SK-N-SH (cell line): ENCODE measurements around the gene SLC23A1. TPM values are rescaled to one million over a fixed set of nuclear protein-coding genes. Genes with fewer than 3 reads are reported as not detected.
"Not testable (repeated sequence)": the region's sequence is repeated elsewhere in the genome, so short reads cannot be mapped to it uniquely, and the experiment has no call there.

ENCODE experiments used
- CTCF ChIA-PET: fragments of 300-600, 350-600 bp; formaldehyde crosslinking; extraction: SDS; loops from one replicate; lab custom pipeline; 2021; lab: Yijun Ruan, JAX
- POLR2A ChIA-PET: fragments of 350-600 bp; sonication (Branson Sonifier 250); formaldehyde crosslinking; extraction: SDS; loops from one replicate; lab custom pipeline; 2020; ENCODE audit warnings: antibody characterized with exemption, inconsistent platforms; lab: Yijun Ruan, JAX
- DNase-seq: peaks from one replicate; pipeline ENCODE4 v3.0.0; 2012
- H2AFZ ChIP-seq: fragments of 200-600 bp; sonication (generic); 2 replicates; pipeline ENCODE4 v1.8.1; 2016; ENCODE audit warnings: antibody characterized with exemption, mild to moderate bottlenecking, low read depth
- H3F3A ChIP-seq: fragments of 200-600 bp; sonication (generic); replicated peaks from 2 replicates; pipeline ENCODE3; 2016; ENCODE audit warnings: antibody characterized with exemption, mild to moderate bottlenecking; ENCODE audit not compliant: insufficient read depth
- H3K27ac ChIP-seq, 2 experiments: fragments of 200-500 bp in 1 of 2; fragments of 200-600 bp in 1 of 2; sonication (Bioruptor generic) in 1 of 2; sonication (generic), shearing (Covaris generic) in 1 of 2; 2 replicates each; pipeline versions ENCODE4 v1.5.1 to v1.6.1; 2014 to 2016; ENCODE audit warnings: low read depth in 2 of 2, inconsistent platforms in 1 of 2, low read length in 1 of 2, mild to moderate bottlenecking in 1 of 2, mixed read lengths in 1 of 2
- H3K27me3 ChIP-seq: fragments of 200-600 bp; sonication (generic), shearing (Covaris generic); 2 replicates; pipeline ENCODE4 v1.6.1; 2016; ENCODE audit warnings: mixed run types; ENCODE audit not compliant: insufficient read depth
- H3K36me3 ChIP-seq, 2 experiments: fragments of 200-500 bp in 1 of 2; fragments of 200-600 bp in 1 of 2; sonication (Bioruptor generic) in 1 of 2; sonication (generic) in 1 of 2; replicated peaks in 1 of 2; 2 replicates each; pipeline versions ENCODE3 to v1.5.1; 2014 to 2016; ENCODE audit warnings: low read length in 1 of 2, mild to moderate bottlenecking in 1 of 2; ENCODE audit not compliant: insufficient read depth in 2 of 2, control insufficient read depth in 1 of 2
- H3K4me1 ChIP-seq, 2 experiments: fragments of 200-500 bp in 1 of 2; fragments of 200-600 bp in 1 of 2; sonication (Bioruptor generic) in 1 of 2; sonication (generic), shearing (Covaris generic) in 1 of 2; 2 replicates each; pipeline versions ENCODE4 v1.5.1 to v1.6.1; 2014 to 2016; ENCODE audit warnings: low read depth in 1 of 2, low read length in 1 of 2, mixed run types in 1 of 2; ENCODE audit not compliant: insufficient read depth in 2 of 2, control insufficient read depth in 1 of 2
- H3K4me2 ChIP-seq: fragments of 200-600 bp; sonication (generic), shearing (Covaris generic); 2 replicates; pipeline ENCODE4 v1.6.1; 2017; ENCODE audit warnings: mixed run types
- H3K4me3 ChIP-seq, 2 experiments: fragments of 200-500 bp in 1 of 2; fragments of 200-600 bp in 1 of 2; sonication (Bioruptor generic) in 1 of 2; sonication (generic), shearing (Covaris generic) in 1 of 2; 2 replicates each; pipeline versions ENCODE4 v1.5.1 to v1.8.1; 2014 to 2016; ENCODE audit warnings: low read depth in 2 of 2, inconsistent platforms in 1 of 2, low read length in 1 of 2, mild to moderate bottlenecking in 1 of 2, mixed read lengths in 1 of 2, moderate library complexity in 1 of 2
- H3K79me2 ChIP-seq: fragments of 200-600 bp; sonication (generic); 2 replicates; pipeline ENCODE4 v1.8.1; 2017; ENCODE audit warnings: mild to moderate bottlenecking; ENCODE audit not compliant: insufficient read depth
- H3K9ac ChIP-seq: fragments of 200-600 bp; sonication (generic); 2 replicates; pipeline ENCODE4 v1.6.1; 2017; ENCODE audit warnings: mixed run types
- H3K9me2 ChIP-seq: fragments of 200-600 bp; sonication (generic); 2 replicates; pipeline ENCODE4 v1.6.1; 2017; ENCODE audit warnings: mixed run types
- H3K9me3 ChIP-seq: fragments of 200-600 bp; sonication (generic); 2 replicates; pipeline ENCODE4 v1.6.1; 2017; ENCODE audit warnings: mixed run types, mild to moderate bottlenecking, moderate library complexity
- H4K20me1 ChIP-seq: fragments of 200-600 bp; sonication (generic); 2 replicates; pipeline ENCODE4 v1.6.1; 2017; ENCODE audit warnings: mild to moderate bottlenecking, mixed run types; ENCODE audit not compliant: insufficient read depth
- CHD2 ChIP-seq: fragments of 150-350 bp; IDR thresholded peaks from 2 replicates; pipeline ENCODE4 v1.6.1; 2018; ENCODE audit warnings: low read length; ENCODE audit not compliant: partially characterized antibody
- ELF1 ChIP-seq: IDR thresholded peaks from 2 replicates; pipeline ENCODE4 v1.4.0; 2012
- EP300 ChIP-seq, 2 experiments: IDR thresholded peaks; 2 replicates each; pipeline versions ENCODE4 v1.4.0 to v1.6.1; 2012; ENCODE audit warnings: borderline replicate concordance in 1 of 2, low read depth in 1 of 2, low read length in 1 of 2
- EZH2phosphoT487 ChIP-seq: fragments of 200-600 bp; sonication (generic); IDR thresholded peaks from 2 replicates; pipeline ENCODE4 v1.6.1; 2017; ENCODE audit warnings: low read depth, mixed run types, mild to moderate bottlenecking, antibody characterized with exemption, moderate library complexity, borderline replicate concordance
- FOSL2 ChIP-seq: IDR thresholded peaks from 2 replicates; pipeline ENCODE4 v1.4.0; 2012; ENCODE audit warnings: low read depth, mild to moderate bottlenecking, moderate library complexity, borderline replicate concordance
- FOXJ3 ChIP-seq: sonication (generic); formaldehyde crosslinking; IDR thresholded peaks from 2 replicates; pipeline ENCODE4 v1.5.1; 2020; ENCODE audit warnings: mild to moderate bottlenecking, missing genetic modification reagents
- GATA2 ChIP-seq: sonication (generic); formaldehyde crosslinking; IDR thresholded peaks from 2 replicates; pipeline ENCODE4 v1.5.0; 2020; ENCODE audit warnings: mild to moderate bottlenecking, missing genetic modification reagents
- MEF2A ChIP-seq: IDR thresholded peaks from 2 replicates; pipeline ENCODE4 v1.4.0; 2012; ENCODE audit warnings: low read depth, borderline replicate concordance
- MXI1 ChIP-seq: IDR thresholded peaks from 2 replicates; pipeline ENCODE4 v1.6.1; 2012; ENCODE audit warnings: mild to moderate bottlenecking, low read depth, low read length, improper control_type of control experiment
- POLR2AphosphoS5 ChIP-seq: IDR thresholded peaks from 2 replicates; pipeline ENCODE4 v1.6.1; 2012; ENCODE audit warnings: low read depth, low read length
- RCOR1 ChIP-seq: fragments of 150-350 bp; IDR thresholded peaks from 2 replicates; pipeline ENCODE4 v1.6.1; 2017; ENCODE audit warnings: antibody characterized with exemption, low read length
- RFX5 ChIP-seq: IDR thresholded peaks from 2 replicates; pipeline ENCODE4 v1.6.1; 2012; ENCODE audit warnings: mild to moderate bottlenecking, improper control_type of control experiment, low read length
- SIN3A ChIP-seq: IDR thresholded peaks from 2 replicates; pipeline ENCODE4 v1.6.1; 2012; ENCODE audit warnings: low read depth, mild to moderate bottlenecking, low read length, moderate library complexity, borderline replicate concordance
- SMC3 ChIP-seq: IDR thresholded peaks from 2 replicates; pipeline ENCODE4 v1.6.1; 2012; ENCODE audit warnings: low read depth, low read length, improper control_type of control experiment
- TAF1 ChIP-seq: IDR thresholded peaks from 2 replicates; pipeline ENCODE4 v1.6.1; 2012; ENCODE audit warnings: low read depth, mild to moderate bottlenecking, low read length, moderate library complexity, borderline replicate concordance
- TEAD4 ChIP-seq: IDR thresholded peaks from 2 replicates; pipeline ENCODE4 v1.4.0; 2012; ENCODE audit warnings: mild to moderate bottlenecking, borderline replicate concordance; ENCODE audit not compliant: insufficient read depth
- WGBS: methylation state at CpG from one replicate; pipeline ENCODE4 v1.1.6; 2017; ENCODE audit warnings: low lambda C conversion rate; 5-methylcytosine and 5-hydroxymethylcytosine counted together
- polyA plus RNA-seq, 3 experiments: library from polyadenylated mRNA; depleted of rRNA; stranded (reverse); fragments of >200 nt; gene quantifications; 2 replicates each; pipeline ENCODE4 v1.2.3, GENCODE V29; 2012
- TF ChIP-seq, protein P1 (sequence below): IDR thresholded peaks from 2 replicates; pipeline ENCODE4 v1.6.1; 2012; ENCODE audit warnings: mild to moderate bottlenecking, low read depth, low read length, moderate library complexity
- TF ChIP-seq, protein P2 (sequence below): IDR thresholded peaks from 2 replicates; pipeline ENCODE4 v1.4.0; 2012; ENCODE audit warnings: low read depth
- TF ChIP-seq, protein P3 (sequence below): IDR thresholded peaks from 2 replicates; pipeline ENCODE4; 2012

Gene SLC23A1
- polyA plus RNA-seq, 1 of the 3 experiments (the other 2 are of a cell fraction) = not detected

DNA sequence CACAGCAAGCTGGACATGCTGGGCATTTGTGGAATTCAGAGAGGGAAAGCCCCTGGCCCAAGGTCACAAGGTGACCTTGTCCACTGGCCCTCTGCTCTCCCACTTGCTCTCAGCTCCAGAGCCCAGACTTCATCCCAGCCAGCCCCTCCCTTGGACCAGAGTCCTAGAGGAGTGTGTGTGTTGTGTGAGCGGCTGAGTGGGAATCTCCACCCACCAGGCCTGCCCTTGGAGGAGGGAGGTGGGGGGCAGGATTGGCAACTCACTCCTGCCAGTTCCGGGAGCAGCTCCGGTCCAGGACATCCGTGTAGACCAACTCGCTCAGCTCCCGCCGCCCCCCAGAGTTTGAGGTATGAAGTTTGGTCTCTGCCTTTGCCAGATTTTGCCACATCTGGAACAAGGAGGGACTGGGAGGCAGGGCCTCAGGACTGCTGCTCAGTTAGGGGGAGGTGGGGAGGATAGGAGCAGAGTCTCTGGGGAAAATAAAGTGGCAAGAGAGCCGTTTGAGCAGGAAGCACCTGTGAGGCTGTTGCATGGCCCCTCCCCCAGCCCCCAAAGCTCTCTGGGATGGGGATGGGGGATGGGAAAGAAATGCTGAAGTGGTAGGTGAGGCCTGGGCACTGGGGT, 5.2 kb upstream of the SLC23A1 start (continued):
- TF ChIP-seq, protein P1, sequence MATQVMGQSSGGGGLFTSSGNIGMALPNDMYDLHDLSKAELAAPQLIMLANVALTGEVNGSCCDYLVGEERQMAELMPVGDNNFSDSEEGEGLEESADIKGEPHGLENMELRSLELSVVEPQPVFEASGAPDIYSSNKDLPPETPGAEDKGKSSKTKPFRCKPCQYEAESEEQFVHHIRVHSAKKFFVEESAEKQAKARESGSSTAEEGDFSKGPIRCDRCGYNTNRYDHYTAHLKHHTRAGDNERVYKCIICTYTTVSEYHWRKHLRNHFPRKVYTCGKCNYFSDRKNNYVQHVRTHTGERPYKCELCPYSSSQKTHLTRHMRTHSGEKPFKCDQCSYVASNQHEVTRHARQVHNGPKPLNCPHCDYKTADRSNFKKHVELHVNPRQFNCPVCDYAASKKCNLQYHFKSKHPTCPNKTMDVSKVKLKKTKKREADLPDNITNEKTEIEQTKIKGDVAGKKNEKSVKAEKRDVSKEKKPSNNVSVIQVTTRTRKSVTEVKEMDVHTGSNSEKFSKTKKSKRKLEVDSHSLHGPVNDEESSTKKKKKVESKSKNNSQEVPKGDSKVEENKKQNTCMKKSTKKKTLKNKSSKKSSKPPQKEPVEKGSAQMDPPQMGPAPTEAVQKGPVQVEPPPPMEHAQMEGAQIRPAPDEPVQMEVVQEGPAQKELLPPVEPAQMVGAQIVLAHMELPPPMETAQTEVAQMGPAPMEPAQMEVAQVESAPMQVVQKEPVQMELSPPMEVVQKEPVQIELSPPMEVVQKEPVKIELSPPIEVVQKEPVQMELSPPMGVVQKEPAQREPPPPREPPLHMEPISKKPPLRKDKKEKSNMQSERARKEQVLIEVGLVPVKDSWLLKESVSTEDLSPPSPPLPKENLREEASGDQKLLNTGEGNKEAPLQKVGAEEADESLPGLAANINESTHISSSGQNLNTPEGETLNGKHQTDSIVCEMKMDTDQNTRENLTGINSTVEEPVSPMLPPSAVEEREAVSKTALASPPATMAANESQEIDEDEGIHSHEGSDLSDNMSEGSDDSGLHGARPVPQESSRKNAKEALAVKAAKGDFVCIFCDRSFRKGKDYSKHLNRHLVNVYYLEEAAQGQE = no peak
- TF ChIP-seq FOSL2 (no peak), SIN3A (no peak), EP300 (IDR thresholded peaks at IDR 0.05; ENCODE audit: borderline replicate concordance in 1 of 2, low read depth in 1 of 2, low read length in 1 of 2) (no peak), EZH2phosphoT487 (no peak), ELF1 (no peak), MXI1 (no peak)

DNA sequence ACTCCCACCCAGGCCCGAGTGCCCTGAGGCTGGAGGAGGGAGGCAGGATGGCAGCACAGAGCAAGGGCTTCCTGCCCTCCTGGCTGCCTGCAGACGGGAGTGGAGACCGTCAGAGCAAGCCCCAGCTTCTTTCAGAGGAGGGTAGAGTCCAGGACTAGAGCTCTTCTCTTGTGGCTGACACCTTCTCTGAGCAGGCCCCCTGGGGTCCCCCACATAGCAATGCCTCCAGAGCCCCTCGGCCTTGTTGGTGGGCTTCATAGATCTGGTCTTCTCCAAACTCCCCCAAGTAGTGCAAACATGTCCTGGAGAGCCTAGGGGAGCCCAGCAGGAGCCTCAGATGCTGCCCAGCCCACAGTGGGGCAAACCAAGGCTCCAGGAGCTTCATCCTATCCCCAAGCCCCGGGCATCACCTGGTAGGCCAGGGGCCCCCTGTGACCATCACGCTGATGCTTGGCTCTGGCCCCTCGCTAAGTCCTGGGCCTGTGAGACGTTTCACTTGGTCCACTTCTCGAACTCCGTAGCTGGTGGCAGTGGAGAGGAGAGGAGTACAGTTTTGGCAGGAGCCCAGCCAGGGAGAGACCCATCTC, 4.6 kb upstream of the SLC23A1 start:
- Histone ChIP-seq H3K36me3 (no peaks in the 10 kb centered on the region), H3K4me3 (no peak overlapping the region), H3K9me2 (no peaks in the 10 kb centered on the region), H4K20me1 (no peaks in the 10 kb centered on the region), H2AFZ (no peak overlapping the region), H3K9me3 (no peaks in the 10 kb centered on the region), H3K79me2 (no peaks in the 10 kb centered on the region), H3K27ac (no peak overlapping the region), H3K4me1 (peaks cover 0 to 14% of the 10 kb centered on the region in 2 experiments; a peak in 1 of 4 replicates), H3K27me3 (no peaks in the 10 kb centered on the region), H3F3A (no peaks in the 10 kb centered on the region), H3K4me2 (no peak overlapping the region), H3K9ac (no peak overlapping the region)
- no peak for DNase-seq
- 96% methylated on average over 9 of the region's 10 CpGs for WGBS
- TF ChIP-seq POLR2AphosphoS5 = no peak
- TF ChIP-seq RCOR1 = no peak
- TF ChIP-seq EP300 (IDR thresholded peaks at IDR 0.05; ENCODE audit: borderline replicate concordance in 1 of 2, low read depth in 1 of 2, low read length in 1 of 2) = no peak
- no peak for TF ChIP-seq RFX5
- TF ChIP-seq MXI1 = no peak
- TF ChIP-seq, protein P2, sequence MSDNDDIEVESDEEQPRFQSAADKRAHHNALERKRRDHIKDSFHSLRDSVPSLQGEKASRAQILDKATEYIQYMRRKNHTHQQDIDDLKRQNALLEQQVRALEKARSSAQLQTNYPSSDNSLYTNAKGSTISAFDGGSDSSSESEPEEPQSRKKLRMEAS = no peak
- no peak for TF ChIP-seq GATA2 (CRISPR knock-in tag)
- TF ChIP-seq MEF2A = no peak
- TF ChIP-seq CHD2 = no peak
- no peak for TF ChIP-seq FOXJ3 (CRISPR knock-in tag)
- TF ChIP-seq, protein P3, sequence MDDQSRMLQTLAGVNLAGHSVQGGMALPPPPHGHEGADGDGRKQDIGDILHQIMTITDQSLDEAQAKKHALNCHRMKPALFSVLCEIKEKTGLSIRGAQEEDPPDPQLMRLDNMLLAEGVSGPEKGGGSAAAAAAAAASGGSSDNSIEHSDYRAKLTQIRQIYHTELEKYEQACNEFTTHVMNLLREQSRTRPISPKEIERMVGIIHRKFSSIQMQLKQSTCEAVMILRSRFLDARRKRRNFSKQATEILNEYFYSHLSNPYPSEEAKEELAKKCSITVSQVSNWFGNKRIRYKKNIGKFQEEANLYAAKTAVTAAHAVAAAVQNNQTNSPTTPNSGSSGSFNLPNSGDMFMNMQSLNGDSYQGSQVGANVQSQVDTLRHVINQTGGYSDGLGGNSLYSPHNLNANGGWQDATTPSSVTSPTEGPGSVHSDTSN = no peak
- TF ChIP-seq TEAD4 = no peak
- no peak for TF ChIP-seq SMC3
- TF ChIP-seq TAF1 = no peak
- TF ChIP-seq FOSL2 = no peak
- TF ChIP-seq SIN3A = no peak
- ChIA-PET CTCF (interaction anchor here (0.6 to 1.1 kb wide), 2 partner anchors 126 to 198 kb away, joined by 3 to 4 read pairs; no protein-coding TSS in a partner anchor), POLR2A (interaction anchor here (0.8 kb wide), 1 partner anchor 46 kb away, joined by 3 read pairs; no protein-coding TSS in a partner anchor)

DNA sequence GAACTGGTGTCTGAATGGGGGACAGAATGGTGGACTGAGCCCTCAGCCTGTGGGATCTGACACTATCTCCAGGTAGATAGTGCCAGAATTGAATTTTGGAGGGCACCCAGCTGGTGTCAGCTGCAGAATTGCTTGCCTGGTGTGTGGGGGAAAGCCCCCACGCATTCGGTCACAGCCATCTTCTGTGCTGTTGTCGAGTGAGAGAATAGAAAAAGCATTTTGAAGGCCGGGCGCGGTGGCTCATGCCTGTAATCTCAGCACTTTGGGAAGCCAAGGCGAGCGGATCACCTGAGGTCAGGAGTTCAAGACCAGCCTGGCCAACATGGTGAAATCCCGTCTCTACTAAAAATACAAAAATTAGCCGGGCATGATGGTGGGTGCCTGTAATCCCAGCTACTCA, 3.9 kb upstream of the SLC23A1 start:
- H3K9me2 ChIP-seq, H3K36me3 ChIP-seq, H3K4me3 ChIP-seq, H3K4me2 ChIP-seq, H3F3A ChIP-seq, DNase-seq, POLR2A ChIA-PET, H3K27ac ChIP-seq, H3K9ac ChIP-seq, H3K9me3 ChIP-seq, H4K20me1 ChIP-seq, H3K27me3 ChIP-seq, H3K79me2 ChIP-seq, H2AFZ ChIP-seq: not testable (repeated sequence)
- 94% methylated on average over 10 of the region's 10 CpGs for WGBS
- CTCF ChIA-PET = interaction anchor here (1.1 kb wide), 1 partner anchor 127 kb away, joined by 3 read pairs; no protein-coding TSS in a partner anchor
- peaks cover 0 to 21% of the 10 kb centered on the region in 2 experiments; a peak in 1 of 4 replicates for H3K4me1 ChIP-seq
